DMS 273 (cell line): ENCODE data around the gene ST3GAL4.

Source experiments
- DNase-seq: peaks from one replicate; lab custom pipeline; 2025; ENCODE audit not compliant: unreplicated experiment; lab: John Stamatoyannopoulos, UW

Gene ST3GAL4

DNA sequence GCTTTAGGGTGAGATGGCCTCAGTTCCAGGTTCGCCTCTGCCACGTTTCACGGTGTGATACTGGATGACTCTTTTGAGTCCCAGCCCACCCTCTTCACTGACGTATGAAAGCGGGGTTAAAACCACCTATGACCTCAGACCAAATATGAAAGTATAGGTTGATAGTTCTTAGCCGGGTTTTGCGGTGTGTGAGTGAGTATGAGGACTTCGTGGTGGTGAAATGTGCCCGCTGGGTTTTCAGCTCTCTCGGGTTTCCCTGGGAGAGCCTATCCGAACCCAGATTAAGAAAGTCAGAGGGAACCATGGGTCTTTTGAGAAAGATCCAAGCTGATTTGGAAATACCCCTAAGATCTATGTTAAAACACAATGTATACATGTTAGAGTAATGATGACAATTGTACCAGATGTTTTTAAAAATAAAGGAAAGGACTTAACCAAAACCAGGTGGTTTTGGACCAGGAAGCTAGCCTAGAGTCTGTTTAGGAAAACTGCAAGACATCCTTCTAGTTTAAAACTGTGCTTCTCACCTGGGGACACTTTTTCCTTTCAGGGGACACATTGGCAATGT is 25.8 kb upstream of the ST3GAL4 start:
- DNase-seq = no peak

DNA sequence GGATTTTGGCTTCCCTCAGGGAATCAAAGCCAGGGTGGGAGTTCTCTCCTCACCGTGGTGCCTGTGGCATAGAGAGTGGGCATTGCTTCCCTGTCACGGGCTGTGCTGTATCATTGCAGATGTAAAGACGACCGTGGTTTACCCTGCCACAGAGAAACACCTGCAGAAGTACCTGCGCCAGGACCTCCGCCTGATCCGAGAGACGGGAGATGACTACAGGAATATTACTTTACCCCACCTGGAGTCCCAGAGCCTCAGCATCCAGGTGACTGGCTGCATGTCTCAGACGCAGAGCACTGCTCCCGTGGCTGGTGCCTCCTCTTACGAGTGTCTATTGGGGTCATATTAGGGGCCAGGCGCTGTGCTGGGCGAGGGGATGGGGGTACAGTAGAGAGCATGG is 24.2 kb upstream of the ST3GAL4 start:
- DNase-seq = no peak

DNA sequence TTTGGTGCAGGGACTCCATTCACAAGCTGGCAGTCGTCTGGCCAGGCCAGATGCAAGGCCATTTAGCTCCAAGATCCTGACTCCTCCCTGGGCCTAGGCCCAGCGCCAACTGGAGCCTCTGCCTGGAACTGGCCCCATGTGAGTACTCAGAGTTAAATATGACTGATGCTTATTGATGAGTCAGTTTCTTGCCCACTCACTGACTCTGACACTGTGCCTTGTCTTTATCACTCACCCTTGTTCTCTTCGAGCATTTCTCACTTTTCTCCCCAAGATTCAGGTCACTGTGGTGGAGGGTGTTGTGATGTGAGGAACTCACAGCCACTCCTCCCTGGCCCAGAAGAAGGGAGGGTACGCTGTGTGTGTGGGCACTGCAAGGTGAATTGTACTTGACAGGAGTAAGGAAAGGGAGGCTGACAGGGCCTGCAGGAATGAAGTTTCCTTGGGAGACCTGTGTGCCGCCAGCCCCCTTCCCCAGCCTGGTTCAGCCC is 23.2 kb upstream of the ST3GAL4 start:
- DNase-seq = peak; percentile 71

DNA sequence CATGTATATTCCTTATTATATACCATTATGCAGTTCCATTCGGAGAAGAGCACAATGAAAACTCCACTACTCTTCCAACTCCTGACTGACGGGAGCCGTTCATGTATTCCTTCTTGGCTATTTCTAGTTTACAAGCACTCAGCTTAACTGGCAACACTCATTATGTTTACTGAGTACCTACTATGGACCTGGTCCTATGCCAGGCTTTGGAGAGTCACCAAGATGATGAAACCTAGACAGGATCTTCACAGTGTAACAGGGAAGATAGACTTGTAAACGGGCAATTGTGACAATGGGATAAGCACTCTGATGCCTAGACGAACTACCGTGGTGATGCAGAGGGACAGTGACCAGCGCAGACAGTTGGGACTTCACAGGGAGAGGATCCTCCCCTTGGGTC is 22.3 kb upstream of the ST3GAL4 start:
- DNase-seq = no peak

- no peak for DNase-seq
These were observed 20.6 kb upstream of the ST3GAL4 start for GRCh38 chr11:126334659-126335462.

DNA sequence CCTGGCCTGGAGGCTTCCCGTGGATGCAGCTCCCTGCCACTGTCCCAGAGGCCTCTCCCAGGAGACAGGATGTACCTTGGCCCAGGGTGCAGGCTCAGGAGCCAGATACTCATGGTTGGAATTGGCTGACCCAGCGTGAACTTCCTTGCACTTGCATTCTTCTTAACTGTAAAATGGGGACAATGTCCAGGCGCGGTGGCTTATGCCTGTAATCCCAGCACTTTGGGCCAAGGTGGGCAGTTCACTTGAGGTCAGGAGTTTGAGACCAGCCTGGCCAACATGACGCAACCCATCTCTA is 20.1 kb upstream of the ST3GAL4 start:
- DNase-seq = no peak

GRCh38 chr11:126336138-126336541 is 19.3 kb upstream of the ST3GAL4 start:
- DNase-seq = no peak

- no peak for DNase-seq
These were observed 18.8 kb upstream of the ST3GAL4 start for GRCh38 chr11:126336671-126337101.

DNA sequence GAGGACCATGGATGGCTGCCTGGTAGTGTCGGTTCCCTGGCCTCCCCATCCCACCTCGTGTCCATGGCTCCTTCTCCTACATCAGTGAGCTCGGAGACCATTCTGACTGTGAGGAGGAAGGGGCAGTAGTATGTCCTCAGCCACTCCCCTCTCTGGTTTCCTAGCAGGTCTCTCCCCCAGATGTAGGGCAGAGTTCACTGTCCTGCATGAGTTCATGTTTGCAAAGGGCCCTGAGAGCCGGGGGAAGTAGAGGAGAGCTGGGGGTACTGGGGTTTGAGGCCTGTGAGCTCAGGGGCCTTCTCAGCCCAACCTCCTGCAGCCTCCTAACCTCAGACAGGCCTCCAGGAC is 18.4 kb upstream of the ST3GAL4 start:
- no peak for DNase-seq

- no peak for DNase-seq
These were observed 17.8 kb upstream of the ST3GAL4 start for GRCh38 chr11:126337474-126338241.

DNA sequence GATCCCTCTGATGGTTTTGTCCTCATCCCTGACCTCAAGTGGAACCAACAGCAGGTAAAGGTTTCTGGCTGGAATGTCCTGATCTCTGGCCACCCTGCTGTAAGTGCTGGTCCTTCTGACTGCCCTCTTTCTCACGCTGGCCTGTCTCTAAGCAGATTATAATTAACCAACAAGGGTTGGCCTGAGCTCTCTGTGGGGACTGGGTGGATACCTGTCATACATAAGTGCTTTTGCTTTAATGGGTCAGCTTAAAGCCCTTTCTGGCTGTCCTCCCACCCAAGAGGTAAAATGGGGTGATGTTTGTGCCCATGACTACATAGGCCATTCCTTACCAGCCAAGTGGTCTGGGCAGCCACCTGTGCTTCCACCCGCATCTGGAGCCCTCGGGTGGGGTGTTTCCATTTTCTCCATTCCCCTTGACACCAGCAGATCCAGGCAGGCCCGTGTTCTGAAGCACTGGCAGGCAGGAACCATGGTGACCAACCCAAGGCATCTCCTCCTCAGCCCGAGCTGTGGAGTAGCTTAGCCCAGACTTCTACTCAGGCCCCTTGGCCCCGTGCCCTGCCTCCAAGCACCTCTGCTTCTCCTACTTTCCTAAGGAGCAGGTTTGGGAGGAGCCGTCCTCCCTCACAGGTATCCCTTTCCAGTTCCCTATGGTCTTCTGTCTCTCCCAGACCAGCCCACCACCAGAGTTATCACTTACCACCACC is 17.0 kb upstream of the ST3GAL4 start:
- DNase-seq = no peak

DNA sequence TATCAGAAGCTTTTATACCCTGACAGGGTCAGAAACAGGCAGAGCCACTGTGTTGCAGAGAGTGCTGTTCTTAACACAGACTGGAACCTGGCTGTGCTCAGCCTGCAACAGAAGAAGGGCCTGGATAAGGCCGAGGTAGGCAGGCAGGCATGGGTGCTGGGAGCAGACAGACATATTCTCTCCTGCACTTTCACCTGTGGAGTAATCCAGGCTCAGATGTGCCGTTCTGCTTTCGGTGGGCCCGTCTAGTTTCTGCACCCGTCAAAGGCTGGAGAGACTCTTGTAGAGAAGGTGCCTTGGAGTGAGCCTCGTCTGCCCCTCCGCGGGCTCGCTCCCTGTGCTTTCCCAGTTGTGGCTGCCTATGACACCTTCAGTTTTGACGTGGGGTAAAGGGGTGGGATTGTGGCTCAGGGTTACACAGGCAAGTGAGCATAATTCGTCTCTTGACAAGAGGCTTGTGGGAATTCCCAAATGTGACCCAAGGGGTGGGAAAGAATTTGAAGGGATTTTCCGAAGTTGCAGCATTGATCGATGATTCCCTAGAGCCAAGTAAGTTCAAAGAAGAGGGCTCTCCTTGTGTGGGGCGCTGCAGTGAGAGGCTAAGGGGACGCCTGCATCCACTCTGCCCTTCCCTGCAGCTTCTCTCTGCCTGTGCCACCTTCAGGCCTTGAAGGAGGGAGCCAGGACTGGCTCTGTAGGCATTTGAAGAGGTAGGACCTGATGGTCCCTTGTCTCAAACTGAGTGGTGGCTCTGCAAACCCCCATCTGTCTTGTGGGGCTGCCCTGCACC is 16.2 kb upstream of the ST3GAL4 start:
- DNase-seq = no peak

DNA sequence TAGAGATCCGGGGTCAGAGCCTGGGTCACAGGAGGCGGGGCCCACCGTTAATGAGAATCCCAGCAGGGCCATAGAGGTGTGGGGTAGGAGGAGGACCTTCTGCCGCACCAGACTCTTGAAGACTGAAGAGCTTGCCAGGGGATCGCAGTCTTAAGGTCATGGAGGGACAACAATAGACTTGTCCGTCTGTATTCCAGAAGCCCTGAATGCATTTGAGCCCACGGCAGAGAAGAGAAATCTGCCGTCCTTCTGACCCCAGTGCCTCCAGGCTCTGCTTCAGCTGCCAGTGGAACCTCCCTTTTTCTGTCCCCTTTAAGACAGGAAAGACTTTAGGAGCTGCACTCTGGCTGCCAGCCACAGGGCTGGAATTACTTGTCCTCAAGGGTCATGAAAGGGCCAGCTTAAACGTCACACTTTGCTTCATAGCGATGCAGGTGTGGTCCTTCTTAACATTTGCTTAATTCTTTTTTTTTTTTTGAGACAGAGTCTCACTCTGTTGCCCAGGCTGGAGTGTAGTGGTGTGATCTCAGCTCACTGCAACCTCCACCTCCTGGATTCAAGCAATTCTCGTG is 15.5 kb upstream of the ST3GAL4 start:
- no peak for DNase-seq

DNA sequence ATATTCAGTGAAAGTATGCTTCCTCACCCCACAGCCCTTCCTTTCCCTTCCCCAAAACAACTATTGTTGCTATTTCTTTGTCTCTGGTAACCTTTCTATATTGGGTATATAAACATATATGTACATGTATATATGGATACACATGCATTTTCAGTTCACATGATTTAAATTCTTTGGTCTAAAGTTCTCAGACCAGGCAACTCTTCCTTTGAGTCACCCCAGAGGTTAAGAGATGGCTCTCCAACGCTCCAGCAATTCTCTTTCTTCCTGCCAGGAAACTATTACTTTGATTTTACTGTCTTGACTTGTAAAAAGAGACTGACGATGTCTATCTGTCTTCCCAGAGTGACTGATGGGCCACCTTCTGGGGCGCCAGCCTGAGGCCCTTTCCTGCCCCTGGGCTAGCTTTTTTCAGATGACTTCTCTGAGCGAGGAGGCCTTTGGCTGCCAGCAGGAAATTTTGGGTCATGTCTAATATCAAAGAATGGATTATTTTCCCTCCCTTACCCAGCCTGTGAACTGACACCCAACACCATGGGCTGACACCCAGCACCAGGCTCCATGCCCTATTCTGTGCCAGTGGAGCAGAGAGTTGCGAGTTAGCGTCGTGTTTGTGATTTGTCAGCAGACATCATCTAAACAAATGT is 14.4 kb upstream of the ST3GAL4 start:
- DNase-seq = no peak

DNA sequence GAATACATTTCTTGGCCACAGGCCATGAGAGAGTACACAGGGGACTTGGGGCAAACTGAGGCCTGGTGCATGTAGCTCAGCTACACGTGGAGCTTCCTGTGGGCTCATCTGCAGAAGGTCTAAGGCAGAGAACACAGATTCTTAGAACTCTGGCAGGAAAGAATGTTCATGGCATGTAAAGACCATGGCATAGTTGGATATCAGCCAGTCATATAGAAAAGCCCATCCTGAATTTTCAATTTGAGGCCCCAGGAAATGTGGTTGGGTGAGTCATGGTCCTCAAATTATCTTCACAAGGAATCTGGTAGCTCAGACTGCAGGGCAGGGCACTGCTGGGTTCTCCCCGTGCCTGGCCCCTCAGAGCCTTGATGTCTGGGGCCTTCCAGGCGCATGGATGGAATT is 13.7 kb upstream of the ST3GAL4 start:
- no peak for DNase-seq

- DNase-seq = no peak
These were observed 12.4 kb upstream of the ST3GAL4 start for GRCh38 chr11:126343051-126343450.

DNA sequence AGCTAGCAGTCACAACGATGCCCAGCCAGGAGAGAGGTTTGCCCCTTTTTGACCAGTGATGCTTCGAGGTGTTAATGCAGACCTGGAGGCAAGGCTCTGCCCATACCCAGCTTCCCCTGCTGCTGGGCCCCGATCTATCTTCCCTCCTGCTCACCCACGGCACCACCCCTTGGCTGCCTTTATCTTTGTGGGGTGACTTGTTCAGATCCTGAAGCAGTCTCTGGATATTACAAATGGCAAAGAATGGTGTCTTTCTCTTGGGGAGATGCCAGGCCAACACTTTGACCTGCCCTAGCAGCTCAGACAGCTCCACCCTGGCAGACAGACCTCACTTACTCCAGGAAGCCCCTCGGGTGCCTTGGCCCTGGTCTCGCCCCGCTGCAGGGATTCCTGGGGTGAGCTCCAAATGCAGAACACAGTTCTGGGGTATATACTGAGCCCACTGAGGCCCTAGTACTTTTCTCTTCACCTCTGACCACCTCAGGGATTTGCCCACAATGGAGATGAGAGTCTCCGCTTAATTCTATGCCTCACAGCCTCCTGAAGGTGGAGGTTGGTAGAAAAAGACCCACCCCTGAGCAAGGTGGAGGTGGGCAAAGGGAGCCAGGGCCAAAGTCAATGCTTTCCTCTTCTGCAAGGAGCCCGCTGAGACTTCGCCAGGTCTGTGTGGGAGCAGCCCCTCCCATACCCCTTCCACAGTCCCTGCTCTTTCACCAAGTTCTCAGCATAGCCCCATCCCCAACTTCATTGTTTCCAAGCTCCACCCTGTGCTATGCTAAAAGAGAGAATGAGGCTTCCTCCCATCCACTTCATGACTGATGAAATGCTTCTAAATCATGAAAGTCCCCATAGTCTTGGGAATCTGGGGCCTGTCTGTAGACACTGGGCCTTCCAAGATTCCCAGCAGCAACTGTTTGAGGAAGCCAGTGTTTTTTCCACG is 11.1 kb upstream of the ST3GAL4 start:
- no peak for DNase-seq

- no peak for DNase-seq
These were observed 10.2 kb upstream of the ST3GAL4 start for GRCh38 chr11:126345283-126345682.
